OCI-LY1 (cell line): Measurements from ENCODE around the gene PRKCA.
"Not testable (repeated sequence)": the region's sequence is repeated elsewhere in the genome, so short reads cannot be mapped to it uniquely, and the experiment has no call there.

Experiments
- H2AFZ ChIP-seq: fragments of 200-600 bp; sonication (generic), shearing (Covaris generic); 2 replicates; pipeline ENCODE4 v1.6.0; 2014; ENCODE audit warnings: antibody characterized with exemption, mild to moderate bottlenecking, low read length
- H3F3A ChIP-seq: fragments of 200-600 bp; sonication (generic), shearing (Covaris generic); 2 replicates; pipeline ENCODE4 v1.6.0; 2014; ENCODE audit warnings: mild to moderate bottlenecking, antibody characterized with exemption, low read length, moderate library complexity; ENCODE audit not compliant: insufficient read depth
- H3K27ac ChIP-seq: fragments of 200-600 bp; sonication (generic); 2 replicates; pipeline ENCODE4 v1.5.1; 2014; ENCODE audit warnings: low read length, mixed run types, mild to moderate bottlenecking, low read depth; ENCODE audit not compliant: poor library complexity, severe bottlenecking
- H3K27me3 ChIP-seq: fragments of 200-600 bp; sonication (generic); 2 replicates; pipeline ENCODE4 v1.6.0; 2014; ENCODE audit warnings: antibody characterized with exemption, mild to moderate bottlenecking, low read length, moderate library complexity; ENCODE audit not compliant: insufficient read depth
- H3K36me3 ChIP-seq: fragments of 200-600 bp; sonication (generic); 2 replicates; pipeline ENCODE4 v1.6.1; 2014; ENCODE audit warnings: mild to moderate bottlenecking, antibody characterized with exemption, low read length, moderate library complexity, mixed read lengths; ENCODE audit not compliant: insufficient read depth
- H3K4me1 ChIP-seq: fragments of 200-600 bp; sonication (generic); 2 replicates; pipeline ENCODE4 v1.5.1; 2014; ENCODE audit warnings: mild to moderate bottlenecking, low read length, moderate library complexity; ENCODE audit not compliant: insufficient read depth, severe bottlenecking
- H3K4me2 ChIP-seq: fragments of 200-600 bp; sonication (generic), shearing (Covaris generic); 2 replicates; pipeline ENCODE4 v1.6.1; 2014; ENCODE audit warnings: low read length
- H3K4me3 ChIP-seq: fragments of 200-600 bp; sonication (generic); 2 replicates; pipeline ENCODE4 v1.5.1; 2014; ENCODE audit warnings: low read length, low read depth, mild to moderate bottlenecking, mixed read lengths; ENCODE audit not compliant: poor library complexity, severe bottlenecking
- H3K79me2 ChIP-seq: fragments of 200-600 bp; shearing (Covaris generic); 2 replicates; pipeline ENCODE4 v1.6.1; 2016; ENCODE audit warnings: mixed run types, low read length, mixed read lengths; ENCODE audit not compliant: insufficient read depth
- H3K9ac ChIP-seq: fragments of 200-600 bp; sonication (generic), shearing (Covaris generic); 2 replicates; pipeline ENCODE4 v1.6.1; 2014; ENCODE audit warnings: mild to moderate bottlenecking, low read length, mixed read lengths
- H3K9me2 ChIP-seq: fragments of 200-600 bp; sonication (generic), shearing (Covaris generic); 2 replicates; pipeline ENCODE4 v1.6.1; 2014; ENCODE audit warnings: low read depth, mild to moderate bottlenecking, low read length, mixed read lengths
- H3K9me3 ChIP-seq: fragments of 200-600 bp; shearing (Covaris generic); 2 replicates; pipeline ENCODE4 v1.6.1; 2014; ENCODE audit warnings: low read length, mixed read lengths
- H4K20me1 ChIP-seq: fragments of 200-600 bp; sonication (generic), shearing (Covaris generic); 2 replicates; pipeline ENCODE4 v1.6.0; 2016; ENCODE audit warnings: mild to moderate bottlenecking, low read length; ENCODE audit not compliant: insufficient read depth
- CTCF ChIP-seq: fragments of 200-600 bp; sonication (generic), shearing (Covaris generic); IDR thresholded peaks from 2 replicates; pipeline ENCODE4 v1.5.1; 2017; ENCODE audit warnings: mild to moderate bottlenecking, antibody characterized with exemption, low read length, moderate library complexity, mixed read lengths
- EZH2 ChIP-seq: fragments of 200-600 bp; sonication (generic), shearing (Covaris generic); IDR thresholded peaks from 2 replicates; pipeline ENCODE4 v1.8.0; 2017; ENCODE audit warnings: borderline replicate concordance, mixed run types, mild to moderate bottlenecking, antibody characterized with exemption, low read length, moderate library complexity, mixed read lengths

The PRKCA gene

GRCh38 chr17:66322764-66323163 is 20.4 kb downstream of the PRKCA start:
- H3K9me2 ChIP-seq, result no peaks in the 10 kb centered on the region
- H3K4me3 ChIP-seq, result no peak overlapping the region
- H3K4me2 ChIP-seq, result no peak overlapping the region
- H3K27me3 ChIP-seq, result no peaks in the 10 kb centered on the region
- H3K79me2 ChIP-seq, result peaks cover 70% of the 10 kb centered on the region
- H2AFZ ChIP-seq, result no peak overlapping the region
- H3F3A ChIP-seq, result no peaks in the 10 kb centered on the region
- no peak overlapping the region for H3K9ac ChIP-seq
- no peaks in the 10 kb centered on the region for H3K4me1 ChIP-seq
- peaks cover 24% of the 10 kb centered on the region for H3K36me3 ChIP-seq
- no peaks in the 10 kb centered on the region for H4K20me1 ChIP-seq
- TF ChIP-seq EZH2, result no peak
- TF ChIP-seq CTCF, result no peak
- no peak overlapping the region for H3K27ac ChIP-seq
- H3K9me3 ChIP-seq, result peaks cover 10% of the 10 kb centered on the region

GRCh38 chr17:66324381-66325004 is 22.1 kb downstream of the PRKCA start:
- H2AFZ ChIP-seq, H3K4me3 ChIP-seq, H3K9me3 ChIP-seq, H3K4me2 ChIP-seq, H3F3A ChIP-seq, H3K27ac ChIP-seq, H3K9ac ChIP-seq, H3K27me3 ChIP-seq, H3K4me1 ChIP-seq, H3K9me2 ChIP-seq, H4K20me1 ChIP-seq: not testable (repeated sequence)
- Histone ChIP-seq H3K79me2 (peaks cover 56% of the 10 kb centered on the region), H3K36me3 (peaks cover 20% of the 10 kb centered on the region)

DNA sequence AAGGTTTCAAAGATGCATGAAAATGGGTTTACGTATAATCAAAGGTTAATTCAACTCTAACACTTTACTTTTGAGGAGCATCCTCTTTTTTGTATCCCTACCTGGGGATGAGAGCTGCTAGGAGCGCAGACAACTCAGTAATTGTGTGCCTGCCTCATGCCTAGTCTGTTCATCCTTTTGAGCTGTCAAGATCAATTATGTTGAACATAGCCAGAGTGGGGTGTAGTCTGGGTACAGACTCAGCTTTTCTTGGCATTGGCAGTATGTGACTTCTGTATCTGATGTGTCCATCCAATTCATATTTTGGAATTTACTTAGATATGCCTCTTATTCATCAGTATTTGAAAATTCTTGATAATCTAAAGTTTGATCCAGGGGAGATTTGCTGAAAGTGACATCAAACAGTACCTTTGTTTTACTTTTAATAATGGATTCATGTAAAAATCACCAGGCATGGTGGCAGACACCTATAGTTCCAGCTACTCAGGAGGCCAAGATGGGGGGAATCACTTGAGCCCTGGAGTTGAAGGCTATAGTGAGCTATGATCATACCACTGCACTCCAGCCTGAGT is 24.1 kb downstream of the PRKCA start:
- Histone ChIP-seq H3F3A (no peaks in the 10 kb centered on the region), H2AFZ (no peak overlapping the region), H3K27ac (no peak overlapping the region), H3K9me3 (peaks cover 5% of the 10 kb centered on the region), H3K27me3 (no peaks in the 10 kb centered on the region), H3K9me2 (no peaks in the 10 kb centered on the region), H4K20me1 (no peaks in the 10 kb centered on the region), H3K4me3 (no peak overlapping the region), H3K4me1 (peaks cover 18% of the 10 kb centered on the region), H3K36me3 (peaks cover 12% of the 10 kb centered on the region), H3K9ac (no peak overlapping the region), H3K79me2 (peaks cover 43% of the 10 kb centered on the region; the same call in 1 of the 2 replicates), H3K4me2 (no peak overlapping the region)
- no peak for TF ChIP-seq EZH2
- TF ChIP-seq CTCF, result no peak

DNA sequence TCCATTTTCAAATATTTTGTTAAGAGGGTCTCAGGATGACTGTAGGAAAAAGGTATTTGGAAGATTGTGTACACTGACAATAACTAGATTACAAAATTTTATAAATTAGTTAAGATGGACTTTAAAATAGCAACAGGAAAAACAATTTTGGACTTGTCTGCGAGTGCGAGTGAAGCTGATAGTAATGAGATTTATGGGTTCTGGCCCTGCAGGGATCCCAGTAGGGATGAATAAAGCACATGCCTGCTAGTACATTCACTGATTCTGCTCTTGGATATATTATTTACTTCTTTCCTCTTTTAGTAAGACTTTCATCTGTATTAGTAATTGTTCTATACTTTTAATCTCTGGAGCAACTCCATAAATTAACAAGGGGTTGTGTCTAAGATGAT is 28.2 kb downstream of the PRKCA start:
- Histone ChIP-seq H3K9me2 (no peaks in the 10 kb centered on the region), H3K27ac (peak overlapping the region; percentile 73), H3K4me2 (peak overlapping the region; percentile 57; the same call in 1 of the 2 replicates), H3K79me2 (peaks cover 29% of the 10 kb centered on the region; the same call in 1 of the 2 replicates), H2AFZ (no peak overlapping the region), H4K20me1 (no peaks in the 10 kb centered on the region), H3K9ac (no peak overlapping the region; the same call in 1 of the 2 replicates), H3K36me3 (no peaks in the 10 kb centered on the region), H3K4me3 (no peak overlapping the region), H3F3A (no peaks in the 10 kb centered on the region), H3K9me3 (no peaks in the 10 kb centered on the region), H3K4me1 (peaks cover 25% of the 10 kb centered on the region), H3K27me3 (no peaks in the 10 kb centered on the region)
- TF ChIP-seq CTCF (no peak), EZH2 (no peak)
